Embryonic facial prominence (tissue), 1 donor: Measurements from ENCODE around the gene OR4M2.
"Not testable (repeated sequence)": the region's sequence is repeated elsewhere in the genome, so short reads cannot be mapped to it uniquely, and the experiment has no call there.

Source experiments
- DNase-seq: peaks from one replicate; pipeline ENCODE4 v3.0.0-alpha.2; 2016; ENCODE audit errors: extremely low spot score

OR4M2 gene

GRCh38 chr15:22080227-22080626 is at the start of gene OR4M2:
Gene OR4M2, plus strand, starts transcription at chr15:22080527. Its CDS starts 98 bp downstream, at chr15:22080625.
- not testable (repeated sequence) for DNase-seq

GRCh38 chr15:22069267-22069666 is 11.1 kb upstream of the OR4M2 start:
- not testable (repeated sequence) for DNase-seq

- not testable (repeated sequence) for DNase-seq
These were observed 1.1 kb downstream of the OR4M2 start for GRCh38 chr15:22081386-22081785.

- DNase-seq: not testable (repeated sequence)
These were observed 18.4 kb downstream of the OR4M2 start for GRCh38 chr15:22098616-22099253.

GRCh38 chr15:22099289-22099891 is 19.1 kb downstream of the OR4M2 start:
- not testable (repeated sequence) for DNase-seq

- DNase-seq: not testable (repeated sequence)
These were observed 41.7 kb downstream of the OR4M2 start for GRCh38 chr15:22122033-22122432.
